GM23338 (cell line): ENCODE results near the gene POLQ.

ENCODE experiments used
- CTCF ChIP-seq, 2 experiments: fragments of 200-600 bp in 1 of 2; sonication (generic) in 1 of 2; conservative IDR thresholded peaks; 2 replicates each; pipeline versions ENCODE4 v1.5.1 to v1.6.1; 2016 to 2017; ENCODE audit warnings: antibody characterized with exemption in 2 of 2, low read depth in 2 of 2, mild to moderate bottlenecking in 2 of 2, moderate library complexity in 1 of 2
- EZH2 ChIP-seq: fragments of 200-600 bp; sonication (generic); IDR thresholded peaks from one replicate; pipeline ENCODE4 v1.8.0; 2017; ENCODE audit warnings: antibody characterized with exemption, mild to moderate bottlenecking, low read depth; ENCODE audit not compliant: unreplicated experiment
- POLR2AphosphoS5 ChIP-seq: IDR thresholded peaks from 2 replicates; pipeline ENCODE4 v1.6.1; 2016; ENCODE audit warnings: antibody characterized with exemption, low read depth
- TF ChIP-seq, protein P1 (sequence below): IDR thresholded peaks from one replicate; pipeline ENCODE4 v1.6.1; 2018; ENCODE audit warnings: antibody characterized with exemption; ENCODE audit not compliant: unreplicated experiment
- TF ChIP-seq, protein P2 (sequence below): IDR thresholded peaks from 2 replicates; pipeline ENCODE4 v1.6.1; 2016; ENCODE audit warnings: antibody characterized with exemption

DNA sequence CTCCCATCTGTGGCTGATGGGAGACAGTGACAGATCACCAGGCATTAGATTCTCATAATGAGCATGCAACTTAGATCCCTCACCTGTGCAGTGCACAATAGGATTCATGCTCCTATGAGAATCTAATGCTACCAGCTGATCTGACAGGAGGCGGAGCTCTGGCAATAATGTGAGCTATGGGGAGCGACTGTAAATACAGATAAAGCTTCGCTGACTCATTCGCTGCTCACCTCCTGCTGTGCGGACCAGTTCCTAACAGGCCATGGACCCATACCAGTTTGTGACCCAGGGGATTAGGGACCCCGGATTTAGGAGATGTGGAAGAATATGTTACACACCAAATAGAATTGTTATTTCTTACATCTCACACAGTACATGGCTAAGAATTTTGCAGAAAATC is 28.7 kb upstream of the POLQ start:
- TF ChIP-seq CTCF (conservative IDR thresholded peaks at IDR 0.05; ENCODE audit: low read depth in 2 of 2) (no peak), EZH2 (no peak), POLR2AphosphoS5 (no peak)
- TF ChIP-seq, protein P1, sequence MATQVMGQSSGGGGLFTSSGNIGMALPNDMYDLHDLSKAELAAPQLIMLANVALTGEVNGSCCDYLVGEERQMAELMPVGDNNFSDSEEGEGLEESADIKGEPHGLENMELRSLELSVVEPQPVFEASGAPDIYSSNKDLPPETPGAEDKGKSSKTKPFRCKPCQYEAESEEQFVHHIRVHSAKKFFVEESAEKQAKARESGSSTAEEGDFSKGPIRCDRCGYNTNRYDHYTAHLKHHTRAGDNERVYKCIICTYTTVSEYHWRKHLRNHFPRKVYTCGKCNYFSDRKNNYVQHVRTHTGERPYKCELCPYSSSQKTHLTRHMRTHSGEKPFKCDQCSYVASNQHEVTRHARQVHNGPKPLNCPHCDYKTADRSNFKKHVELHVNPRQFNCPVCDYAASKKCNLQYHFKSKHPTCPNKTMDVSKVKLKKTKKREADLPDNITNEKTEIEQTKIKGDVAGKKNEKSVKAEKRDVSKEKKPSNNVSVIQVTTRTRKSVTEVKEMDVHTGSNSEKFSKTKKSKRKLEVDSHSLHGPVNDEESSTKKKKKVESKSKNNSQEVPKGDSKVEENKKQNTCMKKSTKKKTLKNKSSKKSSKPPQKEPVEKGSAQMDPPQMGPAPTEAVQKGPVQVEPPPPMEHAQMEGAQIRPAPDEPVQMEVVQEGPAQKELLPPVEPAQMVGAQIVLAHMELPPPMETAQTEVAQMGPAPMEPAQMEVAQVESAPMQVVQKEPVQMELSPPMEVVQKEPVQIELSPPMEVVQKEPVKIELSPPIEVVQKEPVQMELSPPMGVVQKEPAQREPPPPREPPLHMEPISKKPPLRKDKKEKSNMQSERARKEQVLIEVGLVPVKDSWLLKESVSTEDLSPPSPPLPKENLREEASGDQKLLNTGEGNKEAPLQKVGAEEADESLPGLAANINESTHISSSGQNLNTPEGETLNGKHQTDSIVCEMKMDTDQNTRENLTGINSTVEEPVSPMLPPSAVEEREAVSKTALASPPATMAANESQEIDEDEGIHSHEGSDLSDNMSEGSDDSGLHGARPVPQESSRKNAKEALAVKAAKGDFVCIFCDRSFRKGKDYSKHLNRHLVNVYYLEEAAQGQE: no peak
- TF ChIP-seq, protein P2, sequence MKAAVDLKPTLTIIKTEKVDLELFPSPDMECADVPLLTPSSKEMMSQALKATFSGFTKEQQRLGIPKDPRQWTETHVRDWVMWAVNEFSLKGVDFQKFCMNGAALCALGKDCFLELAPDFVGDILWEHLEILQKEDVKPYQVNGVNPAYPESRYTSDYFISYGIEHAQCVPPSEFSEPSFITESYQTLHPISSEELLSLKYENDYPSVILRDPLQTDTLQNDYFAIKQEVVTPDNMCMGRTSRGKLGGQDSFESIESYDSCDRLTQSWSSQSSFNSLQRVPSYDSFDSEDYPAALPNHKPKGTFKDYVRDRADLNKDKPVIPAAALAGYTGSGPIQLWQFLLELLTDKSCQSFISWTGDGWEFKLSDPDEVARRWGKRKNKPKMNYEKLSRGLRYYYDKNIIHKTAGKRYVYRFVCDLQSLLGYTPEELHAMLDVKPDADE: no peak
